Activated T-cell treated with anti-CD3 and anti-CD28 coated beads, Interleukin-2, amount 50 U/mL, for 72 hours (primary cell): ENCODE measurements around the gene DLX1. TPM values are rescaled to one million over a fixed set of nuclear protein-coding genes. Genes with fewer than 3 reads are reported as not detected.
"Not testable (repeated sequence)": the region's sequence is repeated elsewhere in the genome, so short reads cannot be mapped to it uniquely, and the experiment has no call there.

Experiments used
- ATAC-seq, 2 donors: fragments of 150-1000 bp; cut with Tn5 transposase; replicated peaks in 1 of 2; 2 replicates each; pipeline ENCODE4 v1.10.0; 2021; ENCODE audit warnings: moderate library complexity in 2 of 2, mild to moderate bottlenecking in 1 of 2
- DNase-seq, 2 donors: peaks; one replicate each; pipeline ENCODE4 v3.0.0; 2021 to 2022; ENCODE audit warnings: mixed read lengths in 1 of 2
- H3K27ac Mint-ChIP-seq: one replicate; pipeline ENCODE4 v1.8.0; 2022; ENCODE audit warnings: mild to moderate bottlenecking, moderate library complexity, mixed read lengths
- H3K27me3 Mint-ChIP-seq: one replicate; pipeline ENCODE4 v1.8.0; 2022; ENCODE audit warnings: low read depth, mixed read lengths
- H3K36me3 Mint-ChIP-seq, 2 donors: one replicate each; pipeline ENCODE4 v1.8.0; 2022; ENCODE audit warnings: mixed read lengths in 2 of 2, mild to moderate bottlenecking in 1 of 2; ENCODE audit not compliant: insufficient read depth in 2 of 2
- H3K4me1 Mint-ChIP-seq: one replicate; pipeline ENCODE4 v1.8.0; 2022; ENCODE audit warnings: low read depth, mixed read lengths
- H3K4me3 Mint-ChIP-seq, 2 donors: one replicate each; pipeline ENCODE4 v1.8.0; 2022; ENCODE audit warnings: mild to moderate bottlenecking in 2 of 2, mixed read lengths in 2 of 2, moderate library complexity in 2 of 2
- H3K9me3 Mint-ChIP-seq, 2 donors: one replicate each; pipeline ENCODE4 v1.8.0; 2022; ENCODE audit warnings: mixed read lengths in 2 of 2
- total RNA-seq, 2 donors: library from RNA; stranded (reverse); gene quantifications; one replicate each; pipeline ENCODE4 v1.2.3, GENCODE V29; 2022

Gene DLX1
- total RNA-seq, 2 donors from 2014 or later: 0.24 TPM; not detected in 1

DNA sequence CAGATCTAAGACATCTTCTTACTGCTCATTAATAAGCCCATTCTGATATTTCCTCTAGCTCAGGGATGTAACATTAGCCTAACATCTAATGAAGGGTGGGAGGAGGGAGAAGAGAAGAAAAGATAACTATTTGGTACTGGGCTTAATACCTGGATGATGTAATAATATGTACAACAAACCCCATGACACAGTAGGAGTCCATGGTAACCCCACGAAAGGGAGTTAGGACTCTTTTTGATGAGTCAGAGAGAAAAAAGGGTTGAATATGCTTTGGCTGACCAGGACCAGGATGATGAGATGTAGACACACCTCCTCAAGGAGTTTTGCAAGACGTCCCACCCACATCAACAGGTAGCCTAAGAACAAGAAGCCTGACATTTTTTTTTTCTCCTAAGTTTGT is 51.8 kb downstream of the DLX1 start:
- Mint-ChIP-seq H3K27me3 (no peaks in the 10 kb centered on the region), H3K4me1 (no peaks in the 10 kb centered on the region), H3K9me3 (peaks cover 0 to 5% of the 10 kb centered on the region in 2 donors), H3K36me3 (no peaks in the 10 kb centered on the region), H3K27ac (no peak overlapping the region), H3K4me3 (no peak overlapping the region)
- DNase-seq (no peak), ATAC-seq (no peak)

- Mint-ChIP-seq H3K36me3 (no peaks in the 10 kb centered on the region), H3K27ac (no peak overlapping the region), H3K9me3 (peaks cover 0 to 5% of the 10 kb centered on the region in 2 donors), H3K4me1 (no peaks in the 10 kb centered on the region), H3K4me3 (no peak overlapping the region), H3K27me3 (no peaks in the 10 kb centered on the region)
- DNase-seq (no peak), ATAC-seq (no peak)
Measured at GRCh38 chr2:172137943-172138342, 52.6 kb downstream of the DLX1 start.

GRCh38 chr2:172138727-172139126 is 53.4 kb downstream of the DLX1 start:
- not testable (repeated sequence) for H3K4me3 Mint-ChIP-seq, H3K36me3 Mint-ChIP-seq, DNase-seq, H3K27ac Mint-ChIP-seq, H3K4me1 Mint-ChIP-seq, ATAC-seq, H3K9me3 Mint-ChIP-seq, H3K27me3 Mint-ChIP-seq

Other genes starting within 250 kb of the DLX1 start
- 10 to 100 TPM; 27.4 to 36.4 TPM for gene SLC25A12, start 191.3 kb upstream of the DLX1 start, total RNA-seq
- gene HAT1, start 163.0 kb upstream of the DLX1 start, total RNA-seq: 10 to 100 TPM; 46.9 to 52.5 TPM
- gene METAP1D, start 85.6 kb upstream of the DLX1 start, total RNA-seq: 1 to 10 TPM; 4.4 to 9.9 TPM
- under 1 TPM; 0.23 to 0.24 TPM for gene DLX2, start 17.4 kb downstream of the DLX1 start, total RNA-seq